Measurements from ENCODE around the gene KRTAP10-7.
"Not testable (repeated sequence)": the region's sequence is repeated elsewhere in the genome, so short reads cannot be mapped to it uniquely, and the experiment has no call there.

Gene KRTAP10-7

DNA sequence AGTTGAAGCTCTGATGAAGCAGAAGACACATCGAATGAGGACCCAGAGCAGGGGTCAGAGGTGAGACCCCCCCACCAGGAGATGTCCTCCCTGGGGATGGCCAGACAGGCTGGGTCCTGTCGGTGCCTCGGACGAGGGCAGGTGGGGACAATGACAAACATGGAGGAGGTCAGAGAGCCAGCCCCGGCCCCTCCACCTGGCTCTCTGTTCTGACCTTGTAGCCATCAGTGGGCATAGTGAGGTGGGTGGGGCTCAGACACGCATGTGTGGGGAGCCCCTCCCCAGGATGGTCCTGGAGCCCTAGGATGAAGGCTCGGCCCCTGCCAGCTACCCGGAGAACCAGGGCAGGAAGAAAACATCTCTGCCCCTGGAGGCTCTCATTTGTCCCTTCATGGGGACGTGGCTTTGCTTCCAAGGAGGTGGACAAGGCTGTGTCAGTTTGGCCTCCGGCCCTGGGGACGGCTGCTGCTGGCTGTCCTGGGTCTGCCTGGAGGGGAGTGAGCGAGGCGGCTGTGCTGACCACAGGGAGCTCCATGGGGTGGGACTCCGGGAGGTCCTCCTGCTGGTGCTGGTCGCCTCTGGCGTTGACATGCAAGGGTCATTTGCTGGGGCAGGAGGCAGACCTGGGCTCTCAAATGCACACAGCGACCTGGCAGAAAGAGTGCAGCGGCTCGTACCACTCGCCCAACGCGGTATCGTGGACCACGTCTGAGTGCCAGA lies 10.7 kb upstream of the KRTAP10-7 start:
- H3K27ac ChIP-seq = no peak overlapping the region
- no peak for TF ChIP-seq CTCF (IDR thresholded peaks at IDR 0.05)
- no peak for TF ChIP-seq ZFX (IDR thresholded peaks at IDR 0.05; ENCODE audit: borderline replicate concordance)

- H3K27ac ChIP-seq = no peak overlapping the region
- TF ChIP-seq ZFX (IDR thresholded peaks at IDR 0.05; ENCODE audit: borderline replicate concordance) (no peak), CTCF (IDR thresholded peaks at IDR 0.05) (no peak)
Observed at GRCh38 chr21:44590311-44590721, 10.1 kb upstream of the KRTAP10-7 start.

- H3K27ac ChIP-seq = not testable (repeated sequence)
Observed at GRCh38 chr21:44590897-44591800, 9.2 kb upstream of the KRTAP10-7 start.

DNA sequence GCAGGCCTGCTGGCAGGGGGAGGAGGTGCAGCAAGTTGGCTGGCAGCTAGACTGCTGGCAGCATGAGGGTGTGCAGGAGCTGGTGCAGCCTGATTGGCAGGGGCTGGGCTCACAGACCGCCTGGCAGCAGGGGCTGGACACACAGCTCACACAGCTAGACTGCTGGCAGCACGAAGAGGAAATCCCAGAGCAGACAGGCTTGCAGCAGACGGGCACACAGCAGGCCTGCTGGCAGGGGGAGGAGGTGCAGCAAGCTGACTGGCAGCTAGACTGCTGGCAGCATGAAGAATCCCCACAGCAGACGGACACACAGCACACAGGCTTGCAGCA lies 8.6 kb upstream of the KRTAP10-7 start:
- H3K27ac ChIP-seq = not testable (repeated sequence)

GRCh38 chr21:44592446-44593311 lies 7.7 kb upstream of the KRTAP10-7 start, which contains the start of gene KRTAP10-6:
TSS of gene KRTAP10-6 (minus strand) at chr21:44592505. CDS start at chr21:44592484, 21 bp downstream.
- TF ChIP-seq CTCF (IDR thresholded peaks at IDR 0.05) = no peak
- TF ChIP-seq ZFX (IDR thresholded peaks at IDR 0.05; ENCODE audit: borderline replicate concordance) = no peak
- H3K27ac ChIP-seq = no peak within 1 kb of the TSS

DNA sequence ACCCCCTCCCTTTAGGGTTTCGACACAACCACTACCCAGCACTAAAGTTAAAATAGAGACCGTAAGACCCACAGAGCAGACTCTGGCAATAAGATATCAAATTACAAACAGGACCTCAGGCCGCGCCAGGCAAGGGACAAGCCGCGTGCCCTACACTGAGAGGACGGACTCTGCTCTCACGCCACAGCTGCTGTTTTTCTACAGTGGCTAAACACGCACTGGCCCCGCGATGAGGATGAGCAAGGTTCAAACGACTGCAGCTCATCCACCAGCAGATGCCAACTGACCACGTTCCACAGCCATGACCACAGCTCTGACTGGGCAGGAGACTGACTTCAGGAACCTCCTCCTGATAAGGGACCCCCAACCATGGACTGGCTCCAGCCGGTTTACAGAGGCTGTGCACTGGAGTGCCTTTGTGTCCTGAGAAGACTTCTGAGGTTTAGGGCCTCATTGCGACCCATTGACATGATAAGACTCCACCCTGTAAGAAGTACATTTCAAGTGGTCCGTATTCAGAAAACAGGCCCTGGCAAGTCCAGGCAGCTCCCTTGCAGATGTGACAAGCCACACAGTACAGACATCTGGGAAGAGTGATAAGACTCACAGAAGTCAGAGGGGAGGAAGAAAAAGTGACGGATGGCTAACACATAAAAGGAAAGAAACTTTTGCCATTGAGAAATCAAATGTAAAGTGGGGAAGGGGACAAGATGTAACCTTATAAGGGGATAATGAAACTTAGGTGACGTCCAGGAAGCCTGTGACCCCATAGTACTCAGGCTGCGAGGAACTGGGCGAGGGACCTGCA lies 6.6 kb upstream of the KRTAP10-7 start:
- H3K27ac ChIP-seq = no peak overlapping the region
- TF ChIP-seq CTCF (IDR thresholded peaks at IDR 0.05) (no peak), ZFX (IDR thresholded peaks at IDR 0.05; ENCODE audit: borderline replicate concordance) (no peak)

GRCh38 chr21:44594406-44594916 lies 5.9 kb upstream of the KRTAP10-7 start:
- no peak overlapping the region for H3K27ac ChIP-seq
- no peak for TF ChIP-seq ZFX (IDR thresholded peaks at IDR 0.05; ENCODE audit: borderline replicate concordance)
- TF ChIP-seq CTCF (IDR thresholded peaks at IDR 0.05) = no peak

Data from 22Rv1 (cell line).